HepG2 (cell line): ENCODE measurements around the gene COASY. TPM values are rescaled to one million over a fixed set of nuclear protein-coding genes. Genes with fewer than 3 reads are reported as not detected.

ENCODE experiments used
- CBFB ChIP-seq: sonication (generic); formaldehyde crosslinking; IDR thresholded peaks from 2 replicates; pipeline ENCODE4 v1.4.0; 2020; ENCODE audit warnings: missing genetic modification reagents
- DNMT3B ChIP-seq: conservative IDR thresholded peaks from 2 replicates; pipeline ENCODE4 v1.6.1; 2016; ENCODE audit warnings: missing biosample characterization, control low read depth
- E2F2 ChIP-seq: sonication (generic); formaldehyde crosslinking; IDR thresholded peaks from 2 replicates; pipeline ENCODE4 v1.4.0; 2020; ENCODE audit warnings: missing genetic modification reagents, borderline replicate concordance
- GATAD1 ChIP-seq: IDR thresholded peaks from 2 replicates; pipeline ENCODE4 v1.6.1; 2016; ENCODE audit warnings: missing genetic modification reagents, missing compliant biosample characterization
- HHEX ChIP-seq: IDR thresholded peaks from 2 replicates; pipeline ENCODE4 v1.6.1; 2016; ENCODE audit warnings: control low read depth
- HIVEP1 ChIP-seq: sonication (generic); formaldehyde crosslinking; IDR thresholded peaks from 2 replicates; pipeline ENCODE4 v1.4.0; 2020; ENCODE audit warnings: mild to moderate bottlenecking, missing genetic modification reagents
- HNRNPK ChIP-seq: fragments of 200-400 bp; formaldehyde crosslinking; IDR thresholded peaks from 2 replicates; pipeline ENCODE4 v1.6.1; 2018; ENCODE audit warnings: low read length, low read depth, moderate library complexity, mild to moderate bottlenecking; ENCODE audit not compliant: poor library complexity, severe bottlenecking
- NAIF1 ChIP-seq: sonication (generic); formaldehyde crosslinking; IDR thresholded peaks from 2 replicates; pipeline ENCODE4 v1.5.0; 2020; ENCODE audit warnings: mild to moderate bottlenecking, missing genetic modification reagents, borderline replicate concordance
- RFXAP ChIP-seq: sonication (generic); formaldehyde crosslinking; IDR thresholded peaks from 2 replicates; pipeline ENCODE4 v1.4.0; 2020; ENCODE audit warnings: missing genetic modification reagents, borderline replicate concordance
- SKIL ChIP-seq: sonication (generic); formaldehyde crosslinking; IDR thresholded peaks from 2 replicates; pipeline ENCODE4 v1.8.0; 2022; ENCODE audit warnings: missing genetic modification reagents, mild to moderate bottlenecking, moderate library complexity, borderline replicate concordance
- TBP ChIP-seq: sonication (generic); formaldehyde crosslinking; IDR thresholded peaks from 2 replicates; pipeline ENCODE4 v1.5.0; 2020; ENCODE audit warnings: missing genetic modification reagents
- TFDP1 ChIP-seq: IDR thresholded peaks from 2 replicates; pipeline ENCODE4 v1.6.1; 2016; ENCODE audit warnings: missing compliant biosample characterization, missing genetic modification reagents, borderline replicate concordance
- U2AF2 ChIP-seq: fragments of 200-400 bp; formaldehyde crosslinking; IDR thresholded peaks from 2 replicates; pipeline ENCODE4 v1.6.1; 2017; ENCODE audit warnings: low read depth, mild to moderate bottlenecking, low read length
- XRCC5 ChIP-seq: fragments of 200-400 bp; formaldehyde crosslinking; optimal IDR thresholded peaks from 2 replicates; pipeline ENCODE3; 2017; ENCODE audit warnings: mild to moderate bottlenecking, low read length
- ZBTB38 ChIP-seq: sonication (generic); formaldehyde crosslinking; IDR thresholded peaks from 2 replicates; pipeline ENCODE4 v1.5.1; 2020; ENCODE audit warnings: mild to moderate bottlenecking, missing genetic modification reagents
- ZNF101 ChIP-seq: sonication (generic); formaldehyde crosslinking; IDR thresholded peaks from 2 replicates; pipeline ENCODE4 v1.4.0; 2020; ENCODE audit warnings: mild to moderate bottlenecking, low read depth, missing genetic modification reagents, borderline replicate concordance
- ZNF326 ChIP-seq: sonication (generic); formaldehyde crosslinking; IDR thresholded peaks from 2 replicates; pipeline ENCODE4 v1.4.0; 2020; ENCODE audit warnings: missing genetic modification reagents, borderline replicate concordance
- ZNF484 ChIP-seq: sonication (generic); formaldehyde crosslinking; IDR thresholded peaks from 2 replicates; pipeline ENCODE4 v1.5.1; 2020; ENCODE audit warnings: mild to moderate bottlenecking, low read depth, missing genetic modification reagents, borderline replicate concordance
- ZNF691 ChIP-seq: sonication (generic); formaldehyde crosslinking; IDR thresholded peaks from 2 replicates; pipeline ENCODE4 v1.4.0; 2020; ENCODE audit warnings: missing genetic modification reagents, low read depth, mild to moderate bottlenecking, borderline replicate concordance
- polyA plus RNA-seq, 8 experiments: library from polyadenylated mRNA; depleted of rRNA in 3 of 8; stranded (reverse) in 7 of 8; unstranded in 1 of 8; fragments of >200 nt; fragmentation: Illumina TruSeq in 4 of 8; extraction: Trizol in 4 of 8; gene quantifications; 2 replicates each; pipeline versions ENCODE4 v1.2.1 to v1.2.3, GENCODE V29; 2011 to 2016; ENCODE audit warnings: low read depth in 4 of 8, missing spikeins in 1 of 8, mixed read lengths in 1 of 8; ENCODE audit not compliant: insufficient read depth in 1 of 8
- total RNA-seq, 5 experiments: library from RNA; depleted of rRNA; stranded (reverse); fragments of >200 nt; fragmentation: Illumina TruSeq; extraction: Trizol; gene quantifications; 2 replicates each; pipeline ENCODE4 v1.2.3, GENCODE V29; 2016; ENCODE audit warnings: low read depth in 1 of 5
- TF ChIP-seq, protein P1 (sequence below): sonication (generic); formaldehyde crosslinking; IDR thresholded peaks from 2 replicates; pipeline ENCODE4 v1.5.1; 2020; ENCODE audit warnings: missing genetic modification reagents, mild to moderate bottlenecking, borderline replicate concordance
- TF ChIP-seq, protein P2 (sequence below): sonication (generic); formaldehyde crosslinking; IDR thresholded peaks from 2 replicates; pipeline ENCODE4 v1.5.0; 2020; ENCODE audit warnings: missing genetic modification reagents

Gene COASY
- total and polyA plus RNA-seq, 2 of the 13 experiments (the other 11 are each of a cell fraction or from before 2014, with no cell fraction given), result 90.7 to 125 TPM

GRCh38 chr17:42562388-42563142 lies 617 bp downstream of the COASY start (continued):
- TF ChIP-seq DNMT3B (CRISPR knock-in tag) (peak; percentile 87), HNRNPK (no peak), ZBTB38 (CRISPR knock-in tag) (no peak), GATAD1 (CRISPR knock-in tag) (no peak), ZNF326 (no peak), HIVEP1 (CRISPR knock-in tag) (no peak; the same call in 1 of the 2 replicates), HHEX (CRISPR knock-in tag) (no peak), XRCC5 (no peak), ZNF484 (CRISPR knock-in tag) (no peak), ZNF101 (peak; percentile 81; the same call in 1 of the 2 replicates), TFDP1 (CRISPR knock-in tag) (peak; percentile 11; the same call in 1 of the 2 replicates), CBFB (CRISPR knock-in tag) (no peak), NAIF1 (CRISPR knock-in tag) (no peak), TBP (CRISPR knock-in tag) (no peak; the same call in 1 of the 2 replicates), RFXAP (CRISPR knock-in tag) (no peak; the same call in 1 of the 2 replicates), U2AF2 (0 out of 2 replicates have a peak, but pooled peaks have one; percentile 19), ZNF691 (no peak), E2F2 (CRISPR knock-in tag) (no peak), SKIL (CRISPR knock-in tag) (no peak)
- TF ChIP-seq, protein P1, sequence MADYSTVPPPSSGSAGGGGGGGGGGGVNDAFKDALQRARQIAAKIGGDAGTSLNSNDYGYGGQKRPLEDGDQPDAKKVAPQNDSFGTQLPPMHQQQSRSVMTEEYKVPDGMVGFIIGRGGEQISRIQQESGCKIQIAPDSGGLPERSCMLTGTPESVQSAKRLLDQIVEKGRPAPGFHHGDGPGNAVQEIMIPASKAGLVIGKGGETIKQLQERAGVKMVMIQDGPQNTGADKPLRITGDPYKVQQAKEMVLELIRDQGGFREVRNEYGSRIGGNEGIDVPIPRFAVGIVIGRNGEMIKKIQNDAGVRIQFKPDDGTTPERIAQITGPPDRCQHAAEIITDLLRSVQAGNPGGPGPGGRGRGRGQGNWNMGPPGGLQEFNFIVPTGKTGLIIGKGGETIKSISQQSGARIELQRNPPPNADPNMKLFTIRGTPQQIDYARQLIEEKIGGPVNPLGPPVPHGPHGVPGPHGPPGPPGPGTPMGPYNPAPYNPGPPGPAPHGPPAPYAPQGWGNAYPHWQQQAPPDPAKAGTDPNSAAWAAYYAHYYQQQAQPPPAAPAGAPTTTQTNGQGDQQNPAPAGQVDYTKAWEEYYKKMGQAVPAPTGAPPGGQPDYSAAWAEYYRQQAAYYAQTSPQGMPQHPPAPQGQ, result no peak
- TF ChIP-seq, protein P2, sequence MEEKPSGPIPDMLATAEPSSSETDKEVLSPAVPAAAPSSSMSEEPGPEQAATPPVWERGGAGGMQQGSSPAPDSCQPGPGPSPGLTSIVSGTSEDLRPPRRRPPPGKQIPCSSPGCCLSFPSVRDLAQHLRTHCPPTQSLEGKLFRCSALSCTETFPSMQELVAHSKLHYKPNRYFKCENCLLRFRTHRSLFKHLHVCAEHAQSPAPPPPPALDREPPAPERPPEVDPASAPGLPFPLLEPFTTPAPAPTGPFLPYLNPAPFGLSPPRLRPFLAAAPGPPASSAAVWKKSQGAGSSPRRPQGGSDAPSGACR, result no peak
